Right ventricle myocardium superior (tissue), 1 donor: ENCODE measurements around the gene MMAA. TPM values are rescaled to one million over a fixed set of nuclear protein-coding genes. Genes with fewer than 3 reads are reported as not detected.
"Not testable (repeated sequence)": the region's sequence is repeated elsewhere in the genome, so short reads cannot be mapped to it uniquely, and the experiment has no call there.

Source experiments
- ATAC-seq: fragments of 200-7000 bp; cut with Tn5 transposase; one replicate; pipeline ENCODE4 v1.9.1; 2020; ENCODE audit warnings: mild to moderate bottlenecking; ENCODE audit not compliant: poor library complexity
- DNase-seq: peaks from one replicate; pipeline ENCODE4 v3.0.0-alpha.2; 2020
- intact Hi-C: fragments of 100-400 bp; cut with DNase I; formaldehyde crosslinking; loops from one replicate; pipeline ENCODE4 v1.11.2; 2022
- long read RNA-seq: library from polyadenylated mRNA; unstranded; transcript quantifications from one replicate; pipeline ENCODE4 v2.0.0, GENCODE V29; 2021
- total RNA-seq: library from RNA; stranded (reverse); fragmentation: NEBNext Ultra II Directional; extraction: Animal tissue kit (Norgen Biotek cat#: 25700); gene quantifications from one replicate; pipeline ENCODE4 v1.2.1, GENCODE V29; 2021
- donor health status: DM: no; HTN: yes; CAD: no; lungs with severe emphysema.

MMAA gene
- 8.6 TPM for total RNA-seq
- long read RNA-seq, full-length matches to known transcripts, result 10 of 13 reads
- long read RNA-seq, partial matches to known transcripts, result 3 of 13 reads
- long read RNA-seq, other reads (novel, unspliced or antisense), result 0 of 13 reads

DNA sequence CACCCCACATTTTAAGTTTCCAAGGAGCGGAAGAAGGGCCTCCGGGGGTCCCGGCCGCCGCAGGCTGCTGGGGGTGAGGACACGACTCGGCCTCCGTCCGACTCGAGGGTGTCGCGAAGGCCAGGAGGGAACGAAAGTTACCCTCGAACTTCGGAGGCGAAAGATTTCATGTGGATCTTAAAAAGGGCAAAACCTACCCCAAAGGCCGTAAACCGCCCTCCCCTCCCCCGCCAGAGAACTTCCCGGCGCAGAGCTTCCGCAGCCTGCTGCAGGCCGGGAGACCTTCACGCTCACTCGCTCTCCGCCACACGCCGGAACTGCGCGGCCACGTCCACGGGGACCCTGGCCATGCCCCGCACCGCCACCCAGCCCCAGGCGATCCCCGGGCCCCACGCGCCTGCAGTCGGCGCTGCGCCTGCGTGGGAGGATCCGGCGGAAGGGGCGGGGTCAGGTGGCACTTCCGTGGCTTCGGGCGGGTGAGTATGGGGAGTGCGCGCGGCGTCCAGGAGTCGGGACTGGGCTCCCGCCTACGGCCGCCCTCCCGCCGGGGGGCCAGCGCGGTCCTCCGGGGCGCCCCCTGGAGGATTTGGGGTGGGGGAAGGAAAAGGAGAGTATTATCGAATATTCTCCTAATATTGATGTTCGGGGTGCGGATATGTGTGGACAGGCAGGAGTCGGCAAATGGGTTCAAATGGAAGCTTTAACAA is at the start of gene MMAA:
Gene MMAA (plus strand): TSS at position 454 of the 707 bp plus-strand sequence. CDS start 19,755 bp downstream, outside the sequence.
- ATAC-seq, result peak; percentile 100
- intact Hi-C loops, result loop anchor here (10.0 kb wide), 1 partner anchor 116 kb away; no protein-coding TSS in a partner anchor
- DNase-seq, result peak; percentile 97

DNA sequence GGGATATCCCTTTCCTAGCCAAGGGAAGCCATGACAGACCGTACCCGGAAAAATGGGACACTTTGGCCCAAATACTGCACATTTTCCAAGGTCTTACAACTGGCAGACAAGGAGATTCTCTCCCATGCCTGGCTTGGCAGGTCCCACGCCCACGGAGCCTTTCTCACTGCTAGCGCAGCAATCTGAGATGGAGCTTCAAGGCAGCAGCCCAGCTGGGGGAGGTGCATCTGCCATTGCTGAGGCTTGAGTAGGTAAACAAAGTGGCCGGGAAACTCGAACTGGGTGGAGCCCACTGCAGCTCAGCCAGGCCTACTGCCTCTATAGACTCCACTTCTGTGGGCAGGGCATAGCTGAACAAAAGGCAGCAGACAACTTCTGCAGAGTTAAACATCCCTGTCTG is 44.6 kb upstream of the MMAA start:
- DNase-seq, ATAC-seq, intact Hi-C loops: not testable (repeated sequence)

DNA sequence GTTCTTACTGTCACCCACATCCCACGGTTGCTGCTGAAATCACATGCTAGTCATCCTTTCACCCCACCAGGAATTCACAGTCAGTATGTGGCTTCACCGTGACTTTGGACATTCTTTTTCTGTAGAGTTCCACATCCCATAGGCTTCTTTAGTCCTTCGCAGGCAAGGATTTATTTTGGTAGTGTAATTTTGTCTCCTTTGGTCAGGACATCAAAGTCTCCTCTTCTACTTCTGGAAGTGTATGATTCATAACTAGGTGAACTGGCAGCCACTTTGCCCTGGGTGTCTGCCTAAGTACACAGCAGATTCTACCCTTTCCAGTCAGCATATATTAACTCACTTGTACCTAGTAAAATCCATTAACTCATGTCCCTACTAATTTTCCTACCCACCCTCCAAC is 38.3 kb upstream of the MMAA start:
- DNase-seq, result no peak
- intact Hi-C loops, result no loop called here
- no peak for ATAC-seq

DNA sequence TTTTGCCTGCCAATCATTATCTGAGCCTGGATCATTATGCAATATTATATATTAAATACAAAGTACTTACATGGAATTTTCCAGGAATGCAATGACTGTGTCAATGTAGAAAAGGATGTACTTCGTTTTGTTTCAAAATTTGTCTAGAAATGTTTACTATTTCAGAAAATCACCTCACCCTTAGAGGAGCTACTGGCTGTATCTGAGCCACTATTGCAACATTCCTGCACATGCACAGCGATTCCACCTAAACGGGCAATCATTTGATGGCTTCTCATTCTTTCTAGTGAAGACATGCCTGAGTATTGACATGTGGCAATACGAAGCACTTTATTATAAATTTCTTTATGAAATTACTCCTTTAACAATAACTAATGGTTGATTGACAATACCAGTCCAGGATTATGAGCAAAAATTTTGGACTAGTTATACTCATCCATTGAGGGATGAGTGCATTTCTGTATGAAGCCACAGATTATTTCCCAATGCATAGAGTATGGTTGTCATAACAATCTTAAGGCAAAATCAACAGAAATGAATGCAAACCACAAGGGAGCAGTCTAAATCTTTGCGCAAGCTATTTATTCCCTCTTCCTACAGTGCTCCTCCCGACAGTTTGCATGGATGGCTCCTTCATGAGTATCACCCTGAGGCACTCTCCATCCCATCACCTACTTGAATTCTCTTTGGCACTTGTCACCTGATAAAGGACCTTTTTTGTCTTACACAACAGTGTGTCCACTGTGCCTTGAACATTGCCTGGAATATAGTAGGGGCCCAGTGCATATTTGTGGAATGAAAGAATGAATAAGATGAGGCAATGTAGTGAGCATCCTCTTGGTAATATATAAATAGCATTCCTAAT is 35.8 kb upstream of the MMAA start:
- ATAC-seq (no peak), DNase-seq (no peak)
- intact Hi-C loops, result no loop called here

DNA sequence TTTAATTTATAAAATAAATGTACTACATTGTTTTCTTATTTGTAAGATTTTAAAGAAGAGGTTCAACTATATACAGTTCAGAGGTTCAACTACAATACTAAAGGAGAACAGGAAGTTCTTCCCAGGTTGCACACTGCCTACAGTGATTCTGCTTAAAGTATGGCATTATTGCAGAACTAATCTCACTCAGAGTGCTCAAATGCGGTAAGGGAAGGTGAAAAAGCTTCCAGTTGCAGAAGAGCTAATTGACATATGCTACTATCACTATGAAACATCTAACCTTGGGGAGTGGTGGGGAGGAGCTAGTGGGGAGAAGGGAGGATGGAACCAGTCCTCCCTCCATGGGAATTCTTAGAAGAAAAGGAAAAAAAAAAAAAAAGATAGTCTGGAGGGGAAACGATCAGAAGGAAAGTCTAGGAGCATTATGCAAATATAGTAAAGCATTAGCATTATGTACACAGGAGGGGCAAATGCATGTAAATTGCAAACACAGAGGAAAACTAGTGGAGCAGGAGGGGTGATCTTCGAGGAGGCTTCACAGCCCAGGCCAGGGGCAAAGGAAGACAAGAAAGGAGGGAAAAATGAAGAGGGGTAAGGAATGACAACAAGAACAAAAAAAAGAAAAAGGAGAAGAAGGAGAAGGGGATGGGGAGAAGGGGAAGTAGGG is 32.0 kb upstream of the MMAA start:
- no peak for ATAC-seq
- intact Hi-C loops, result no loop called here
- DNase-seq, result no peak

DNA sequence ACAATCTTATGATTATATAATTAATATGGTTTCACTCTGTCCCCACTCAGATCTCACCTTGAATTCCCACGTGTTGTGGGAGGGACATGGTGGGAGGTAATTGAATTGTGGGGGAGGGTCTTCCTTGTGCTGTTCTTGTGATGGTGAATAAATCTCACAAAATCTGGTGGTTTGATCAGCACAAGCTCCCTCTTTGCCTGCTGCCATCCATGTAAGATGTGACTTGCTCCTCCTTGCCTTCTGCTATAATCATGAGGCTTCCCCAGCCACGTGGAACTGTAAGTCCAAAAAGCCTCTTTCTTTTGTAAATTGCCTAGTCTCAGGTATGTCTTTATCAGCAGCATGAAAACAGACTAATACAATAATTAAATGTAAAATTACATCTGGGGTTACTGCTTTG is 29.8 kb upstream of the MMAA start:
- ATAC-seq, DNase-seq, intact Hi-C loops: not testable (repeated sequence)

DNA sequence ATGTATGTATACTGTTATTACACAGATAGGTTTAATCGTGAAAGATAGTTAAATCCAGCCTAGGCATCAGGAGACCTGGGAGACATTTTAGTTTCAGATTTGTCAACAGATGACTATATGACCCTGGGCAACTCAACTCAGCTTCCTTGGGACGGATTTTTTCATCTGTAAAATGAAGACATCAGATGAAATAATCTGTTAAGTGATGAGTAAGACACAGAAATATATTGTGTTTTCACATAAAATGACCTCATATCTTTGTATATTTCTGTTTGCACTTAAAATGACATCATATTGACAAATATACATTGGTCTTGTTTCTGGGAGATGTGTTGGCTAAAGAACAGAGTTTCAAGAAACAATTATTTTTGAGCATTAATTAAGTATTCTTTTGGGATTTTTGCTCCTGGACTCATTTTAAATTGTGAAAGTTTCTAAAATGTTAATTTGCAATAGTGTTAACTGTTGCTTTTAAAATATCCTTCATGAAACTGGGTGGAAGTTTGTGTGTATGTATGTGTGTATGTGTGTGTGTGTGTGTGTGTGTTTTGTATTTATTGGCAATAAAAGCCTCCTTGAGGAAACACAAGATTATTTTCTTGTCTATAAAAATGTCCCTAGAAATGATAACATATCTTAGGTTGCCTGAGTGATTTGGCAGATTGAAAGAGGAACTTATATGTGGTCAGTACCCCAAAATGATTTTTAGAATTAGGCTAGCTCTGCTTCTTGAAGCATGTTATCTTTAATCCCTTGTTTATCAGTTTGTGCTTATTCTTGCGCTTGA is 29.1 kb upstream of the MMAA start:
- intact Hi-C loops, result no loop called here
- ATAC-seq (no peak), DNase-seq (no peak)

DNA sequence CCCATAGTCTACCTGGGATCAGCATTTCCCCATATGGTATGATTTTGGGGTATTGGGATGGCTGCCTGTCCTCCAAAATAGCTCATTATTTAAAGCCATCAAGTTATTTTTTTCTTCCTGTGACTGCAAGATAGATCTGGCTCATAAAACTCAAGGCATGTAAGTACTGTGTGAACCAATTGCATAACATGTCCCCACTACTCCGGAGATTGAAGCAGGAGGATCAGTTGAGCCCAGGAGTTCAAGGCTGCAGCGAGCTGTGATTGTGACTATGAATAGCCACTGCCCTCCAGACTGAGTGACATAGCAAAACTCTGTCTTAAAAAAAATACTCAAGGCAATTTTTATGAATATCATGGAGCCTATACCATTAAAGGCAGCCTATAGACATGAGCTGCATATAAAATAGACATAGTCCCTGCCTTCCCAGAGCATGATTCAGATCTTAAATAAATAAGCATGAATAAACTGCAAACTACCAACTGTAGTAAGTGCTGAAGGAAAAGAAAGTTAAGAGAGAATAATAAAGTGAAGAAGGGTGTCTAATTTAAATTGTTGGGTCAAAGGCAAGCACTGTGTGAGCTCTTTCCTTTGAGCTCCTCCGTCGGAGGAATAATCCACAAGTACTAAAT is 16.9 kb upstream of the MMAA start:
- intact Hi-C loops, result loop anchor here (10.0 kb wide), 1 partner anchor 447 kb away; no protein-coding TSS in a partner anchor
- DNase-seq (no peak), ATAC-seq (no peak)

DNA sequence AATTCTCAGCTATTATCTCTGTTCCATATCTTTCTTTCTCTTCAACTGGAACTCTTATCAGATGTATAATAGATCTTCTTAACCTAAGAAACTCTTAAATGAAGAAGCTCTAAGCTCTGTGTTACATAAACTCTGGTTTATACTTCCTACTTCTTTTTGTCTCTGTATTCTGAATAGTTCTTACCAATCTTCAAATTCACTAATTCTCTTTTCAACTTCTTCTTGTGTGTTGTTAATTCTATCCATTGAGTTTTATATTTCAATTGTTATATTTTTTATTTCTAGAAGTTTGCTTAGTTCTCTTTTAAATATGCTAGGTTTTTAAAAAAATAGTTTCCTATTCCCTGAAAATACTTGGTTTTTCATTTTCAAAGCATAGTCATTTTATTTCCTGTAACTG is 13.2 kb upstream of the MMAA start:
- intact Hi-C loops, result loop anchor here (10.0 kb wide), 1 partner anchor 451 kb away; no protein-coding TSS in a partner anchor
- no peak for DNase-seq
- ATAC-seq, result no peak

DNA sequence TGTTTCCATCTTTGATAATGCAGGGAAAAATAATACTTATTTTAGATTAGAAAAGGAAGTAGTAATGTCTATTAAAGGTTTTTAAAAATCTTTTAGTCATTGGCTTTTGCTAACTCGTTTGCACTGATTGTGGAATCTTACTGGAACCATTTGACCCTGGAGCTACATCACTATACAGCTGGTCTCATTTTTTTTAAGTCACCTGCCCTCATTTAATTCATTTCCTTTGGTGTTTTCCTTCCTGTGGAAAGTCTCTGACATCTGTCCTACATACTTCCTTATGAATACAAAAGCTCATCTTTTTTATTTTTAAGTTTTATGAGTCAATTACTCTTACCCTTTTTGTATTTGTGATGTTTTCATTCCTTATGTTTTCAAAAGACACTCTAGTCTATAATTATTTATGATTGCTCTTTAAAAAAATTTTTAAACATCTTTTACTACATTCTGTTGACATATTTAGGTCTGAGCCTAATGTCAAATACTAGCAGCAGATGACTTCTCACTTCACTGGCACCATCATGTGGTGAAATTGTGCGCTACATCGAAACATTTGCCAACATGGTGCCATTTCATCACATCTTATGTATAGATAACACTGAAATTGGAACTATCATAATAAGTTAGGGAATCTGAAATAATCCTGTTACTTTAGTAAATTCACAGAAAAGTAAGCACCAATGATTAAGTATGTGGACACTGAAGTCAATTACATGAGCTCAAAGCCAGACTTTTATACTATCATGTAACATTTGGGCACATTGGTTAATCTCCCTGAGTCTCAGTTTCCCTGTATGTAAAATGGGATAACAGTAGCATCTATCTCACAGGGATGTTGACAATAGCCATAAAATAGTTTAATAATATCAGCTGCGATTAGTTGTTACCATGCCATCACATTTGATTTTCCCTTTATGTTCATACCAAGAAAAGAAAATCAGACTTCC is 9.4 kb upstream of the MMAA start:
- ATAC-seq, result peak; percentile 63
- intact Hi-C loops, result loop anchor here (5.0 to 10.0 kb wide), 3 partner anchors 125 to 455 kb away; no protein-coding TSS in a partner anchor
- peak; percentile 56 for DNase-seq

DNA sequence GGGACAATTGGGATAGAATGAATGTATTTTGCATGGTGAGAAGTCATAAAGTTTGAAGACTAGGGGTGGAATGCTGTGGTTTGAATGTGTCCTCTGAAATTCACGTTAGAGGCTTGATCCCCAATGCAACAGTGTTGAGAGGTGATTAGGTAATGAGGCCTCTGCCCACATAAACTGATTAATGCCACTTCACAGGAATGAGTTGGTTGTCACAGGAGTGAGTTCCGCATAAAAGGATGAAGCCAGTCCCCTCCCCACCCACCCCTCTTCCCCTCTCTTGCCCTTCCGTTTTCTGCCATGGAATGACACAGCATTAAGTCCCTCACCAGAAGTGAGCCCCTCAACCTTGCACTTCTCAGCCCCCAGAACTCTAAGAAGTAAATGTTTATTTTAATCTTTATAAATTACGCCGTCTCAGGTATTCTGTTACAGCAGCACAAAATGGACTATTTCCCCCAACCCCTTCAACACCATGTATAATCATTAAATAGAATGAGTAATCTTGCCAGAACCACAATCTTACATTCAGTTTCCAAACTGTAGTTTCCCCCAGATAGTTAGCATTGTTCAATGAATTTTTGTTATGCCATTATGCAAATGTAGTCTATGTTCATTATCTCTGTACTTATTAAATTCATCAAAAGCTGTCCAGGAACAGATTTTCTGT is 5.5 kb upstream of the MMAA start:
- intact Hi-C loops, result loop anchor here (5.0 to 10.0 kb wide), 2 partner anchors 121 to 381 kb away; no protein-coding TSS in a partner anchor
- ATAC-seq, result no peak
- DNase-seq, result no peak

DNA sequence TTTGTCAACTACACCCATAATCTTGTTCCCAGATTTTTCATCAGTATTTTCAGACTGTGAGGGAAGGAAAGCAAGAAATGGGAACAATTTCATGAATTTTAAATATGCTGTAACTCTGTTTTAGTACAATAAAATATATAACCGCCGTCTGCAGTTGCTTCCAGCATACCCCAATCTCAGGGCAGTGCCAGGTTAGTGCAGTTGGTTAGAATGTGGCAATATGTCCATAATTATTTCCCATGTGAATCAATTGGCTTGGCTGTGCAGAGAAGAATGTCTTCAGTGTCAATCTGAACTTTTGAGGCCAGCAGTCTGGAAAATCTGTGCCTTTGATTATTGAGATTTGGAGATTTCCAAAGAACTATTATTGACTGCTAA is 5.0 kb upstream of the MMAA start:
- intact Hi-C loops, result loop anchor here (5.0 to 10.0 kb wide), 2 partner anchors 121 to 382 kb away; no protein-coding TSS in a partner anchor
- DNase-seq (no peak), ATAC-seq (no peak)

DNA sequence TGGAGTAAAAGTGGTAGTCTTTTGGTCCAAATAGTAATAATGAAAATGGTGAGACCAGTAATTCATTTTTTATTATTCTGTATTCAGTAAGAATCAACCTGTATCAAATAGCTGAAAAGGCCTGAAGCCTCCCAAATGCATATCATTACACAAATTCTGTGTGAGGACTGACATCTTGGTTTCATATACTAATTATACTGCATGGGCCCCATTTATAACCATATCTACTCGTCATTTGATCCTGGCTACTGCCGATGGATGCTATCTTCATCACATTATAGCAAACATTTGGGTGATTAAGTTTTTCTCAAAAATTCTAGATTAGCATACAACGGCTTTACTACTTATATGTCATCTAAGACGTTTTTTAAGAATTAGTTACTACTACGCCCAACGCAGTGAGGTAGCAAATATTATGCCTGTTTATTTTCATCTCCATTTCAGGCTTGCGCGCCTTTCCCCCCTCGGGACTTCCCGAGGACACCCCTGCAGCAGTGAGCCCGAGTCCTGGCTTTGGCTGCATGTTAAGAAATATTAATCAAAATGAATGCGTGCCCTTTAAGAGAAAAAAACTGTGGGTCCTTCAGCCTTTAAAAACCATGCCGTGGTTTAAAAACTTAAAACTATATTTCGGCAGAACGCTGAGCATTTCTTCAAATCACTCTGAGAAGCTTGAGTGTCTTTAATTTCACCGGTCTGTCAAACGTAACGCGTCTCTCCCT is 814 bp upstream of the MMAA start:
- DNase-seq, result no peak
- intact Hi-C loops, result loop anchor here (10.0 kb wide), 1 partner anchor 116 kb away; no protein-coding TSS in a partner anchor
- peak; percentile 39 for ATAC-seq

DNA sequence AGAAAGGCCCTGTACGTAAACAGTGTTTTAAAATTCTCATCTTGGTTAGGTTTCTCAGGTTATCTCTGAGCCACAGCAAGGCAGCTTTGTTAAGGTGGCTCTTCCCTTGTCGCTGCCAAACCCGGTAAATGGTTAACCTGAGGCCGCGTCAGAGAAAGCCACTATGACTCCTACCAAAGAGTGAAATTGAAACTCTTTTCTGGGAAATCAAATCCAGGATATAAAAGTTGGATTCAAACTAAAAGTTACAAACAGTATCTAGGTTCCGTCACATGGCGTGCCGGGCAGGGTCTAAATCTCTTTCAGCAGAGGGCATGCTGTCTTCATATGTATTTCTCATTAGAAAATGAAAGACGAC is 433 bp downstream of the MMAA start:
- ATAC-seq, result peak; percentile 52
- intact Hi-C loops, result loop anchor here (10.0 kb wide), 1 partner anchor 115 kb away; no protein-coding TSS in a partner anchor
- DNase-seq, result peak; percentile 49

DNA sequence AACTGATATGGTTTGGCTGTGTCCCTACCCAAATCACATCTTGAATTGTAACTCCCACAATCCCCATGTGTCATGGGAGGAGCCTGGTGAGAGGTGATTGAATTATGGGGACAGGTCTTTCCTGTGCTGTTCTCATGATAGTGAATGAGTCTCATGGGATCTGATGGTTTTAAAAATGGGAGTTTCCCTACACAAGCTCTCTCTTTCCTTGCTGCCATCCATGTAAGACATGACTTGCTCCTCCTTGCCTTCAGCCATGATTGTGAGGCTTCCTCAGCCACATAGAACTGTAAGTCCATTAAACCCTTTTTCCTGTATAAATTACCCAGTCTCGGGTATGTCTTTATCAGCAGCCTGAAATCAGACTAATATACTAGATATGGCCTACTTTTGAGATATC is 2.9 kb downstream of the MMAA start:
- DNase-seq, intact Hi-C loops, ATAC-seq: not testable (repeated sequence)
